OCI-LY1 (cell line): ENCODE measurements around the gene COA1.

ENCODE experiments used
- H2AFZ ChIP-seq: fragments of 200-600 bp; sonication (generic), shearing (Covaris generic); 2 replicates; pipeline ENCODE4 v1.6.0; 2014; ENCODE audit warnings: antibody characterized with exemption, mild to moderate bottlenecking, low read length
- H3F3A ChIP-seq: fragments of 200-600 bp; sonication (generic), shearing (Covaris generic); 2 replicates; pipeline ENCODE4 v1.6.0; 2014; ENCODE audit warnings: mild to moderate bottlenecking, antibody characterized with exemption, low read length, moderate library complexity; ENCODE audit not compliant: insufficient read depth
- H3K27ac ChIP-seq: fragments of 200-600 bp; sonication (generic); 2 replicates; pipeline ENCODE4 v1.5.1; 2014; ENCODE audit warnings: low read length, mixed run types, mild to moderate bottlenecking, low read depth; ENCODE audit not compliant: poor library complexity, severe bottlenecking
- H3K27me3 ChIP-seq: fragments of 200-600 bp; sonication (generic); 2 replicates; pipeline ENCODE4 v1.6.0; 2014; ENCODE audit warnings: antibody characterized with exemption, mild to moderate bottlenecking, low read length, moderate library complexity; ENCODE audit not compliant: insufficient read depth
- H3K36me3 ChIP-seq: fragments of 200-600 bp; sonication (generic); 2 replicates; pipeline ENCODE4 v1.6.1; 2014; ENCODE audit warnings: mild to moderate bottlenecking, antibody characterized with exemption, low read length, moderate library complexity, mixed read lengths; ENCODE audit not compliant: insufficient read depth
- H3K4me1 ChIP-seq: fragments of 200-600 bp; sonication (generic); 2 replicates; pipeline ENCODE4 v1.5.1; 2014; ENCODE audit warnings: mild to moderate bottlenecking, low read length, moderate library complexity; ENCODE audit not compliant: insufficient read depth, severe bottlenecking
- H3K4me2 ChIP-seq: fragments of 200-600 bp; sonication (generic), shearing (Covaris generic); 2 replicates; pipeline ENCODE4 v1.6.1; 2014; ENCODE audit warnings: low read length
- H3K4me3 ChIP-seq: fragments of 200-600 bp; sonication (generic); 2 replicates; pipeline ENCODE4 v1.5.1; 2014; ENCODE audit warnings: low read length, low read depth, mild to moderate bottlenecking, mixed read lengths; ENCODE audit not compliant: poor library complexity, severe bottlenecking
- H3K79me2 ChIP-seq: fragments of 200-600 bp; shearing (Covaris generic); 2 replicates; pipeline ENCODE4 v1.6.1; 2016; ENCODE audit warnings: mixed run types, low read length, mixed read lengths; ENCODE audit not compliant: insufficient read depth
- H3K9ac ChIP-seq: fragments of 200-600 bp; sonication (generic), shearing (Covaris generic); 2 replicates; pipeline ENCODE4 v1.6.1; 2014; ENCODE audit warnings: mild to moderate bottlenecking, low read length, mixed read lengths
- H3K9me2 ChIP-seq: fragments of 200-600 bp; sonication (generic), shearing (Covaris generic); 2 replicates; pipeline ENCODE4 v1.6.1; 2014; ENCODE audit warnings: low read depth, mild to moderate bottlenecking, low read length, mixed read lengths
- H3K9me3 ChIP-seq: fragments of 200-600 bp; shearing (Covaris generic); 2 replicates; pipeline ENCODE4 v1.6.1; 2014; ENCODE audit warnings: low read length, mixed read lengths
- H4K20me1 ChIP-seq: fragments of 200-600 bp; sonication (generic), shearing (Covaris generic); 2 replicates; pipeline ENCODE4 v1.6.0; 2016; ENCODE audit warnings: mild to moderate bottlenecking, low read length; ENCODE audit not compliant: insufficient read depth
- CTCF ChIP-seq: fragments of 200-600 bp; sonication (generic), shearing (Covaris generic); IDR thresholded peaks from 2 replicates; pipeline ENCODE4 v1.5.1; 2017; ENCODE audit warnings: mild to moderate bottlenecking, antibody characterized with exemption, low read length, moderate library complexity, mixed read lengths
- EZH2 ChIP-seq: fragments of 200-600 bp; sonication (generic), shearing (Covaris generic); IDR thresholded peaks from 2 replicates; pipeline ENCODE4 v1.8.0; 2017; ENCODE audit warnings: borderline replicate concordance, mixed run types, mild to moderate bottlenecking, antibody characterized with exemption, low read length, moderate library complexity, mixed read lengths

COA1 gene

GRCh38 chr7:43648473-43649406 is 80.6 kb downstream of the COA1 start:
- Histone ChIP-seq H3K36me3 (peaks cover 35% of the 10 kb centered on the region), H3K79me2 (peaks cover 6% of the 10 kb centered on the region; the same call in 1 of the 2 replicates), H3K4me2 (peak overlapping the region; percentile 81), H3K4me1 (peaks cover 97% of the 10 kb centered on the region), H2AFZ (no peak overlapping the region), H3K27me3 (no peaks in the 10 kb centered on the region), H3K4me3 (peak overlapping the region; percentile 59), H3K27ac (peak overlapping the region; percentile 98), H4K20me1 (no peaks in the 10 kb centered on the region), H3K9me2 (no peaks in the 10 kb centered on the region), H3K9me3 (no peaks in the 10 kb centered on the region), H3F3A (peaks cover 32% of the 10 kb centered on the region), H3K9ac (peak overlapping the region; percentile 65)
- TF ChIP-seq CTCF (no peak), EZH2 (no peak)

DNA sequence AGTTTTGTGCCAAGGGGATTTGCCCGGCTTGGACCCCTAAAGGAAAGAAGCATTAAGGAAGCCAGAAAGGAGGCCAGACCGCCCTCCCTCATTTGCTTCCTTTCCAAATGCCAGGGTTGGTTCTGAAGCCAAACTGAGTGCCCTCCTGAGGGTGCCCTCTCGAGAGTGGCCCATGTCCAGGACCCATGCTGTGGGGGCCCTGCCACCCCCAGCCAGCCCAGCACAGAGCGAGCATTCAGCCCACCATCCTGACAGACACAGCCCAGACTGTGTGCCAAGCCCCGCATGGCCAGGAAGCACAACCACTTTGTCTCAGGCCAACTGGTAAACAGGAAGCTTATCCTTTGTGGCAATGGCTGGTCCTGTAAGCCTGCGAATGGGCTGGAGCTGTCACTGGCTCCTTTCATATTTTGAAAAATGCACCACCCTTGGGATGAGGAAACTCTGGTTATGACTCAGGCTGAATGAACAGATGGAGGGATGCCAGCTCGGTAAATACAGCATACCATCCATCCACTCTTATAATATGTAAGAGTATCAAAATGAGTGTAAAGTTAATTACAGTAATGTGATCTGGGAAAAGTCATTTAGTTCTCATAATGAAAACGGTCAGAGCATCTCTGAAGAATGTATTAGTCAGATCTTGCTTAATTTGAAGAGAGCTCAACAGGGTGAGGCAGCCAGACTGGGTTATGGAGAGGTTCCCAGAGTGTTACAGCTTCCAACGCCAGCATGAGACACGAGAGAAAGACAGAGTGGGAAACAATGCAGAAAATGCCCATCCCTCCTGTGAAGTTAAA is 81.5 kb downstream of the COA1 start:
- Histone ChIP-seq H3K4me3 (peak overlapping the region; percentile 59), H3K9me3 (no peaks in the 10 kb centered on the region), H4K20me1 (no peaks in the 10 kb centered on the region), H3K36me3 (peaks cover 44% of the 10 kb centered on the region), H3K27me3 (no peaks in the 10 kb centered on the region), H3K79me2 (no peaks in the 10 kb centered on the region), H2AFZ (no peak overlapping the region), H3F3A (peaks cover 32% of the 10 kb centered on the region), H3K27ac (peak overlapping the region; percentile 98), H3K9me2 (no peaks in the 10 kb centered on the region), H3K4me1 (peaks cover 97% of the 10 kb centered on the region), H3K4me2 (peak overlapping the region; percentile 81), H3K9ac (peak overlapping the region; percentile 65)
- TF ChIP-seq CTCF, result no peak
- TF ChIP-seq EZH2, result no peak

- Histone ChIP-seq H4K20me1 (no peaks in the 10 kb centered on the region), H3K9me2 (no peaks in the 10 kb centered on the region), H3K27me3 (no peaks in the 10 kb centered on the region), H3K4me2 (peak overlapping the region; percentile 81), H3K79me2 (no peaks in the 10 kb centered on the region), H3K27ac (peak overlapping the region; percentile 98), H3K4me3 (peak overlapping the region; percentile 59), H3F3A (peaks cover 32% of the 10 kb centered on the region), H3K9ac (peak overlapping the region; percentile 65), H3K9me3 (no peaks in the 10 kb centered on the region), H2AFZ (no peak overlapping the region), H3K36me3 (peaks cover 46% of the 10 kb centered on the region), H3K4me1 (peaks cover 97% of the 10 kb centered on the region)
- TF ChIP-seq CTCF (no peak), EZH2 (no peak)
Measured at GRCh38 chr7:43647339-43647672, 82.0 kb downstream of the COA1 start.
